ENCODE measurements around the gene IGFL1.
"Not testable (repeated sequence)": the region's sequence is repeated elsewhere in the genome, so short reads cannot be mapped to it uniquely, and the experiment has no call there.

Gene IGFL1

GRCh38 chr19:46240693-46241092 lies 11.2 kb downstream of the IGFL1 start:
- Histone ChIP-seq H3K79me2 (ENCODE audit: insufficient read depth, low read length) (no peaks in the 10 kb centered on the region), H3K4me1 (ENCODE audit: insufficient read depth, low read length, severe bottlenecking) (no peaks in the 10 kb centered on the region), H3K4me3 (ENCODE audit: low read depth, low read length, poor library complexity, severe bottlenecking) (no peak overlapping the region), H3K27ac (ENCODE audit: low read depth, low read length, poor library complexity, severe bottlenecking) (no peak overlapping the region), H3F3A (ENCODE audit: insufficient read depth, low read length) (no peaks in the 10 kb centered on the region), H3K27me3 (ENCODE audit: insufficient read depth, low read length) (no peaks in the 10 kb centered on the region), H4K20me1 (ENCODE audit: insufficient read depth, low read length) (no peaks in the 10 kb centered on the region), H3K36me3 (ENCODE audit: insufficient read depth, low read length) (no peaks in the 10 kb centered on the region), H3K9me2 (ENCODE audit: low read depth, low read length) (no peaks in the 10 kb centered on the region), H2AFZ (ENCODE audit: low read length) (no peak overlapping the region), H3K9ac (ENCODE audit: low read length) (no peak overlapping the region), H3K4me2 (ENCODE audit: low read length) (no peak overlapping the region), H3K9me3 (ENCODE audit: low read length) (no peaks in the 10 kb centered on the region)
- TF ChIP-seq CTCF (IDR thresholded peaks at IDR 0.05; ENCODE audit: low read length) = no peak
- TF ChIP-seq EZH2 (IDR thresholded peaks at IDR 0.05; ENCODE audit: borderline replicate concordance, low read length) = no peak

- Histone ChIP-seq H3K36me3 (ENCODE audit: insufficient read depth, low read length) (no peaks in the 10 kb centered on the region), H3F3A (ENCODE audit: insufficient read depth, low read length) (no peaks in the 10 kb centered on the region), H3K9me2 (ENCODE audit: low read depth, low read length) (no peaks in the 10 kb centered on the region), H3K4me3 (ENCODE audit: low read depth, low read length, poor library complexity, severe bottlenecking) (no peak overlapping the region), H3K9ac (ENCODE audit: low read length) (no peak overlapping the region), H3K4me2 (ENCODE audit: low read length) (no peak overlapping the region), H3K79me2 (ENCODE audit: insufficient read depth, low read length) (no peaks in the 10 kb centered on the region), H3K27me3 (ENCODE audit: insufficient read depth, low read length) (no peaks in the 10 kb centered on the region), H3K9me3 (ENCODE audit: low read length) (no peaks in the 10 kb centered on the region), H2AFZ (ENCODE audit: low read length) (no peak overlapping the region), H3K4me1 (ENCODE audit: insufficient read depth, low read length, severe bottlenecking) (no peaks in the 10 kb centered on the region), H3K27ac (ENCODE audit: low read depth, low read length, poor library complexity, severe bottlenecking) (no peak overlapping the region), H4K20me1 (ENCODE audit: insufficient read depth, low read length) (no peaks in the 10 kb centered on the region)
- TF ChIP-seq CTCF (IDR thresholded peaks at IDR 0.05; ENCODE audit: low read length) = no peak
- no peak for TF ChIP-seq EZH2 (IDR thresholded peaks at IDR 0.05; ENCODE audit: borderline replicate concordance, low read length)
Measured at GRCh38 chr19:46241626-46242025, 12.1 kb downstream of the IGFL1 start.

- not testable (repeated sequence) for H3K36me3 ChIP-seq (ENCODE audit: insufficient read depth, low read length); H3K4me2 ChIP-seq (ENCODE audit: low read length); H3F3A ChIP-seq (ENCODE audit: insufficient read depth, low read length); H2AFZ ChIP-seq (ENCODE audit: low read length); H3K9me2 ChIP-seq (ENCODE audit: low read depth, low read length); H3K4me3 ChIP-seq (ENCODE audit: low read depth, low read length, poor library complexity, severe bottlenecking); H3K9me3 ChIP-seq (ENCODE audit: low read length); H3K9ac ChIP-seq (ENCODE audit: low read length); H3K79me2 ChIP-seq (ENCODE audit: insufficient read depth, low read length); H3K27ac ChIP-seq (ENCODE audit: low read depth, low read length, poor library complexity, severe bottlenecking); H3K4me1 ChIP-seq (ENCODE audit: insufficient read depth, low read length, severe bottlenecking); H3K27me3 ChIP-seq (ENCODE audit: insufficient read depth, low read length); H4K20me1 ChIP-seq (ENCODE audit: insufficient read depth, low read length)
Measured at GRCh38 chr19:46243081-46243654, 13.6 kb downstream of the IGFL1 start.

DNA sequence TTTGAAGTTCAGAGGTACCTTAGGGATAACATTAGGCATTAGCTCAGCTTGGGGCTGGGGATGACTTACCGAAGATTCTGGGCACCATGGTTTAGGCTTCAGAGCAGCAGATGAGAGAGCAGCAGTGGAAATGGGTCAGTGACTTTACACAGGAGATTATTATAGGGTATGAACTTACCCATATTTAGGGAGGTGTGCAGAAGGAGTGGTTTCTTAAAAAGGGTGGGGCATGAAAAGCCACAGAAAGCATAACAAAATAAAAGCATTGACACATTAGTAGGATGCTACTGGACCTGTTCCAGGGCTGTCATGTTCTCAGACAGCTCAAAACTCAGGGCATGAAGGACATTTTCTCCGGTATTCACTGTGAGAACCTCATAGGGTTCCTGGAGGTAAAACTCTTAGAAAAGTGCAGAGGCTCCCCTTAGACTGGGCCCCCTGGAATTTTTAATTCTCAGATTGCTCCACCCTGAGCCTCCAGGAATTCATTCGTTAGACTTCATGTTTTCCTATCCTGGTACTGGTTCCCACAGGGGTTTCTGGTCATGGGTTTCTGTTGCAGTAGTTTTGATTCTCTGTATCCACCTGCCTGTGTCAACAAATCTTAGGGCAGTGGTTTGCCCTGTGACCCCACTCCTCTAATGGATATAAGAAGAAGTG lies 20.7 kb downstream of the IGFL1 start:
- H3K4me2 ChIP-seq (ENCODE audit: low read length) = no peak overlapping the region
- H3K9me3 ChIP-seq (ENCODE audit: low read length) = no peaks in the 10 kb centered on the region
- no peaks in the 10 kb centered on the region for H3K4me1 ChIP-seq (ENCODE audit: insufficient read depth, low read length, severe bottlenecking)
- H3K27ac ChIP-seq (ENCODE audit: low read depth, low read length, poor library complexity, severe bottlenecking) = no peak overlapping the region
- TF ChIP-seq CTCF (IDR thresholded peaks at IDR 0.05; ENCODE audit: low read length) (no peak), EZH2 (IDR thresholded peaks at IDR 0.05; ENCODE audit: borderline replicate concordance, low read length) (no peak)
- H3K27me3 ChIP-seq (ENCODE audit: insufficient read depth, low read length) = no peaks in the 10 kb centered on the region
- H3K4me3 ChIP-seq (ENCODE audit: low read depth, low read length, poor library complexity, severe bottlenecking) = no peak overlapping the region
- no peaks in the 10 kb centered on the region for H4K20me1 ChIP-seq (ENCODE audit: insufficient read depth, low read length)
- H3K79me2 ChIP-seq (ENCODE audit: insufficient read depth, low read length) = no peaks in the 10 kb centered on the region
- no peaks in the 10 kb centered on the region for H3K36me3 ChIP-seq (ENCODE audit: insufficient read depth, low read length)
- H2AFZ ChIP-seq (ENCODE audit: low read length) = no peak overlapping the region
- no peak overlapping the region for H3K9ac ChIP-seq (ENCODE audit: low read length)
- H3F3A ChIP-seq (ENCODE audit: insufficient read depth, low read length) = no peaks in the 10 kb centered on the region
- no peaks in the 10 kb centered on the region for H3K9me2 ChIP-seq (ENCODE audit: low read depth, low read length)

Data from OCI-LY1 (cell line).